HG03103 (cell line): Measurements from ENCODE around the gene CDH6.

Source experiments
- ATAC-seq: cut with Tn5 transposase; IDR thresholded peaks from one replicate; pipeline ENCODE4 v1.9.1; 2021; ENCODE audit warnings: low read depth; ENCODE audit not compliant: unreplicated experiment

CDH6 gene

DNA sequence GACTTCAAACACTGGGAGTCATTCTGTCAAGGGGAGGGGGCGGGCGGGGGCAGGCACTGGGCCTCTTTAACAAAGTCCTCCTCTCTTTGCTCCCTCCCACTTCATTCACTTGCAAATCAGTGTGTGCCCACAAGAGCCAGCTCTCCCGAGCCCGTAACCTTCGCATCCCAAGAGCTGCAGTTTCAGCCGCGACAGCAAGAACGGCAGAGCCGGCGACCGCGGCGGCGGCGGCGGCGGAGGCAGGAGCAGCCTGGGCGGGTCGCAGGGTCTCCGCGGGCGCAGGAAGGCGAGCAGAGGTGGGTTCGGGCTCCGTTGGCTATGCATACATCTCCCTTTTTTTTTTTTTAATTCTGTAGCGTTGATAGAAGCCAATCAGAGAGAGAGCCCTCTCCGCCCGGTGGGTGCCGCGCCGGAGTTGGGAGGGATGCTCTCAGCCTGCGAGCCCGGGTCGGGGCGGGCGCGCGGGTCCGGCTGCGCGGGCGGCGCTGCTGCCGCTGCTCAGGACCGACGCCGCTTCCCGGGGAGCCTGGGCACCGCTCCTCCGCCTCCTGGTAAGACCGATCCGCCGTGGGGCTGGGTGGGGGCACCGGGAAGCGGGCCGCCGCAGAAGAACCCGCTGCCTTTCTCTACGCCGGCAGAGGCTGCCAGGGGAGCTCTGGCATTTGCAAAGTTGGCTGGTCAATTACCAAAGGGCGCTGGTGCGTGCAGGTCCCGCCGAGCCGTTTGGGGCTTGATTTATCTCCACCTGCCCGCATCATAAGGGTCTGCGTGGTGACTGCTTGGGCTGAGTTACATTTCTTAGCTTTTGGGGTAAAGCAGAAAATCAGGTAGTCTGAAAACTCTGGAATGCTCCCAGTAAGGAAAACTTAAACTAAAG lies at the start of gene CDH6:
CDH6 (plus strand) TSS at position 96 of the 877 bp plus-strand sequence. CDS start 73,788 bp downstream, outside the sequence.
- no peak for ATAC-seq

- ATAC-seq, result no peak
Observed at GRCh38 chr5:31144364-31144763, 49.1 kb upstream of the CDH6 start.

GRCh38 chr5:31148959-31149475 lies 44.5 kb upstream of the CDH6 start:
- ATAC-seq, result no peak

GRCh38 chr5:31153521-31153920 lies 40.0 kb upstream of the CDH6 start:
- ATAC-seq, result no peak

DNA sequence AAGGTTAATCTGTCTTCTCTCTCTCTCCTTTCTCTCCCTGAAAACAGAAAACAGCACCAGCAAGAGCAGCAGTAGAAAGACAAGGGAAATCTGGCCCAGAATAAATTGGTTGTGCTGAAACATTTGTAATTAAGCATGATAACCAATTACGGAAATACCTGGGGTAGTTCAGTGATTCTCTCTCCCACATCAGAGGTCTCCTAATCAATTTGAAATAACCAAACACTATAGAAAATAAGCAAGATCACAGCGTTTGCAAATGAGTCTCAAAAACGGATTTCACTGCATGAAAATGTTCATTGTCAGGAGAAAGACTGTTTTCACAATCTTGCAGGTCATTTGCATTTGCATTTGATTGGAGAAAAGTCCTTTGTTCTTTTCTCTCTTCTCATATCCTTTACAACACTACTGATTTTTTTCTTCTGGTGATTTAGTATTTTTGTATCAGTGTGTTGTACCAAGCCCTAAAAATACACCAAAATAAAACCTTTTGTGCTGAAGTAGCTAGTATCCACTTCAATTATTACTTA lies 36.8 kb upstream of the CDH6 start:
- no peak for ATAC-seq

DNA sequence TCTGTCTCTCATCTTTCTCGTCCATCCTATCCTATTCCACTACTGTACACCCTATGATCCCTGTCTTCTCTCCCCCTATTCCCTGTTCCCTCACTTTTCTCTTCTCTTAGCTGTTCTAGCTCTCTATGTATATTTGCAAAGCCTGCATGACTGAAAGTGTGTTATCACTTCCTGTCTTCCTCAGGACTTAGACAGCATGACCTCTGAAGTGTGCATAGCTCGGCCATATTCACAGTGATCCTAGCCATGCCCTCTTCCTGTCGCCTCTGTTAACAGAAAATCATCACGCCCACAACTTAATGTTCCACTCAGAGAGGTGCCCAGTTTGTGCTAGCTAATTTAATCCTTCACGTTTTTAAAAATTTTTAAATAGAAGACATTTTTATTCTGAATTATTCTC lies 35.8 kb upstream of the CDH6 start:
- no peak for ATAC-seq

DNA sequence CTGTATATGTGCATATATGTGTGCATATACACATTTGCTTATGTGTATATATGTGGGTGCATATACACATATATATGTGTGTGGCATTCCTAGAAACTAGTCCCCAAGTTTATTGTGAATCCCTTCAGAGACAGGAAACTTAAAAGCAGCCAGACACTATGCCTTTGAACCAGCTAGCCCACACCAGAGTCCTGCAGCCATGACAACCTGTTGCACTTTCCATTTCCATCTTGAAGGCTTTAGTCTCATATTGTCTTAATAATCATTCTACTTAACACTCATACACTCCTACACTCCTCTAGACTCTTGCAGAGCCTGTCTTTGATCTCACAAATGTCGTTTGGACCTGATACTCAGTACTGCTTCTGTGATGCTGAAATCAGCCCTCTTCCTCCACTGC lies 34.8 kb upstream of the CDH6 start:
- no peak for ATAC-seq

GRCh38 chr5:31161781-31162181 lies 31.7 kb upstream of the CDH6 start:
- ATAC-seq, result no peak

DNA sequence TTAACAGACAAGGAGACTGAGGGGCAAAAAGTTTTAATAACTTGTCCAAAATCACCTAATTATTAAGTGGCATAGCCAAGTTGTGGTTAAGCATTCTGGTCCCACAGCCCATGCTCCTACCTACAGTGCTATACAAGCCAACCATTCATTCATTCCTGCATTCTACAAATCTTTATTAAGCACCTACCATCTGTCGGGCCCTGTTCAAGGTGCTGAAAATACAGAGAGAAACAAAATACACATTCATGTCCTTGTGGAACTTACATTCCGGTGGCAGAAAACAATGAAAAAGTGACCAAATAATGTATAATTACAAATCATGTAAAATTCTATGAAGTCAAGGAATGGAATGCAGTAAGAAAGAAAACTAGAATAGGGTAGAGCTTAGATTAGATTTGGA lies 27.8 kb upstream of the CDH6 start:
- no peak for ATAC-seq

GRCh38 chr5:31169379-31169778 lies 24.1 kb upstream of the CDH6 start:
- no peak for ATAC-seq

DNA sequence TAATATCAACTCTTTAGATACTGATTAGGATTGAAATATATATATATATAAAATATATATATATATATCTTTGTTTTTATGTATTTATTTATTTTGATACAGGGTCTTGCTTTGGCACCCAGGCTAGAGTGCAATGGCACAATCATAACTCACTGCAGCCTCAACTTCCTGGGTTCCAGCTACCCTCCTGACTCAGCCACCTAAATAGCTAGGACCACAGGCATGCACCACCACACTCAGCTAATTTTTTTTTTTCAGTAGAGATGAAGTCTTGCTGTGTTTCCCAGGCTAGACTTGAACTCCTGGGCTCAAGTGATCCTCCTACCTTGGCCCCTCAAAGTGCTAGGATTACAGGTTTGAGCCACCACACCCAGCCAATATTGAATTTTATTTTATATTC lies 20.6 kb upstream of the CDH6 start:
- no peak for ATAC-seq

- no peak for ATAC-seq
Observed at GRCh38 chr5:31173614-31174013, 19.9 kb upstream of the CDH6 start.

- no peak for ATAC-seq
Observed at GRCh38 chr5:31181376-31181987, 12.0 kb upstream of the CDH6 start.

DNA sequence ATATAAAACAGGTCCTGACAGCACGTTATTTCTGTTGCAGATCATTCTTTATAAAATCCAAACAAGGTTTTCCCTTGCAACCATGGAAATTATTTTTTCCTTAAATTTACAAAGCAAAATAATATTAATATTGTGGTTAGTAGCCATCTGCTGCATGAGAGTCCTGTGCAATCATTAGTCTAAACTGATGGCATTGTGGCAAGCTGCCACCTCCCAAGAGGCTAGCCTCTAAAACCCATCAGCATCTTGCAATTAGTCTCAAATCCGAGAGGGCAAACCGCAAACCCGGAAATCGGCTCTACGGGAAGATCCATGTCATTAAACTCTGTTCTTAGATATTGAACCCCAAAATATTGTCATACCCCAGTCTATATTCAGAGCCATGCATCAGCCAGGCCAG lies 11.3 kb upstream of the CDH6 start:
- ATAC-seq, result no peak

- ATAC-seq, result no peak
Observed at GRCh38 chr5:31185951-31186350, 7.5 kb upstream of the CDH6 start.

DNA sequence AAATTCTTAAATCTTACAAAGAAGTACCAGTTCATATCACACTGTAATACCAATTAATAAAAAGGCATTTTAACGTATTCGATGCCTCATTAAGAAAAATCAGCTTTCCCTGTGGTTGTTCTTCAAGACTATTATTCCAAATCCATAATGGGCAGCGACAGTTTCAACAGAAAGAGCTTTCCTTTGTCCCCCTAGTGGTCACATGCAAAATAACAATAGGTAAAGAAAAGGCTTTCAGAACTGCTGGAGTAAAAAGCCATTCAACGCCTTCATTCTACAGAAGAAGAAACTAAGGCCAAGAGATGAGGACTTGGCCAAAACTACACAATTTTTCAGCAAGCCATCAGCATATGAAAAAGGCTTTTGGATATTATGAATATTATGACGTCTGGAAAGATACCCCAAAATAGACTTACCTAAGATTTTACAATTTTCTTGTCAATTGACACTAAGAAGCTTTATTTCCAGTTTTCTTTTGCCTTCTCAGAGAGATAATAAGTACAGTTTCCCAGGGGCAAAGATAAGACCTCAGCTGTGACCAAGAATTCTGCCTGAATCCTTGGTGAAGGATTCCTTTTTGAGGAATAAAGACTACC lies 6.7 kb upstream of the CDH6 start:
- no peak for ATAC-seq

DNA sequence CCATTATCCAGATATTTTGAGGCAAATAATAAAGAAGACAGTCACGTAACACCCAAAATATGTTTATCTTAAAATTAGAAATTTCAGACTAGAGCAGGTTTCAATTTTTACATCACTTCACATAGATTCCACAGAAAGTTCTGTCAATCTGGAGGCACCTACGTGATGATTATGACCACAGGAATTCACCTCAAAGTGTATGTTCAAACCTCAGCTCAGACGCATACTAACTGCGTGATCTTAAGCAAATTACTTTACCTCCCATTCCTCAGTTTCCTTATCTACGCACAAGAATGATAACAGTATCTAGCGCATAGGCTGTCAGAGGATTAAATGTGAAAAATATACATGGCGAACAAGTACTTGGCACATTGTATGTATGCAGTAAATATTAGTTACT lies 5.9 kb upstream of the CDH6 start:
- no peak for ATAC-seq

GRCh38 chr5:31192442-31192841 lies 1.0 kb upstream of the CDH6 start:
- no peak for ATAC-seq

- no peak for ATAC-seq
Observed at GRCh38 chr5:31193116-31193515, 370 bp upstream of the CDH6 start.

- ATAC-seq, result no peak
Observed at GRCh38 chr5:31194468-31194813, 955 bp downstream of the CDH6 start.

DNA sequence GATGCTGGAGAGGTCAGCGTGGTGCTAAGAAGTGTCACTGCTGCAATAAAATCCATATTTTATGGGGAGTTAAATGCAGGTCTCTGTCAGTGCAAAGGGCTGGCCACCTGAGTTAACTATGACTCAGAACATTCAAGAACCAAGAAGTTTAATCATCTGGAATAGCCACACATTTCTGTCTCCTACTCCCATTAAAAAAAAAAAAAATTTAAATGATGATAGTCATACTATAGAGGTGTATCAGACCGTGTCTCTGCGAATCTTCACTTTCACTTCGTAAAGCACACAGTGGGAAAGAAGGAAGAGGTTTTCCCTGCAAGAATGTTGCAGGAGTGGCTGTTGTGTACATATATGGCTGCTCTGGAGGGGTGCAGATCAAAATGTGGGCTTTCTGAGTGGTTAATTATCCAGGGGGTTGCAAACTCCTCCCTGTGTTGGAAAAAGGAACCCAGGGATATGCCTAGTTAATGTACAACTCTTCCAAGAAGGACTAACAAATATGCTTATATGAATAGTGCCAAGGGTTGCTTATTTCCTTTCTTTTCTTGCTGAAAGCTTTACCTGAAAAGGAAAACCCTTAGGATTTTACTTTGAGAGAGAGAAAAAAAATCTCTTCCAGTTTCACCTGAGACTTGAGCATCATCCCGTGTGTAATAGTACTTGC lies 1.5 kb downstream of the CDH6 start:
- ATAC-seq, result no peak
